A549 (cell line): ENCODE measurements around the gene PPFIA4. TPM values are rescaled to one million over a fixed set of nuclear protein-coding genes. Genes with fewer than 3 reads are reported as not detected.

Experiments
- ATAC-seq, 2 experiments: fragments of 200-7000 bp in 1 of 2; fragments of >200 bp in 1 of 2; cut with Nextera tagmentation in 1 of 2; cut with Tn5 transposase in 1 of 2; 3 replicates each; pipeline versions ENCODE4 v1.8.0 to v1.9.1; 2018 to 2020; ENCODE audit warnings: mild to moderate bottlenecking in 1 of 2, moderate library complexity in 1 of 2
- CTCF ChIA-PET: fragments of 300-600 bp; sonication (Branson Sonifier 250); formaldehyde crosslinking; extraction: SDS; loops from one replicate; lab custom pipeline; 2021; ENCODE audit warnings: antibody characterized with exemption, inconsistent platforms; lab: Yijun Ruan, JAX
- POLR2A ChIA-PET: fragments of 350-600 bp; formaldehyde crosslinking; extraction: SDS; loops from one replicate; lab custom pipeline; 2021; ENCODE audit warnings: antibody characterized with exemption, inconsistent platforms; lab: Yijun Ruan, JAX
- DNase-seq, 2 experiments: peaks; one replicate each; pipeline versions ENCODE4 v3.0.0 to v3.0.0-alpha.2; 2011 to 2016; ENCODE audit warnings: low read depth in 1 of 2, low spot score in 1 of 2
- FAIRE-seq: peaks from 2 replicates; lab custom pipeline; 2011; peaks lifted over from hg19 to GRCh38; lab: Jason Lieb, UNC
- H3K27ac ChIP-seq, 2 experiments: fragments of >200 bp; sonication (Bioruptor Twin); formaldehyde crosslinking; 3 replicates each; pipeline ENCODE4 v1.5.1; 2016 to 2017
- H3K4me1 ChIP-seq: fragments of >200 bp; sonication (Bioruptor Twin); formaldehyde crosslinking; 3 replicates; pipeline ENCODE4 v1.6.1; 2016
- H3K4me2 ChIP-seq: fragments of >200 bp; sonication (Bioruptor Twin); formaldehyde crosslinking; 3 replicates; pipeline ENCODE4 v1.6.1; 2016
- H3K4me3 ChIP-seq: fragments of >200 bp; sonication (Bioruptor Twin); formaldehyde crosslinking; 3 replicates; pipeline ENCODE4 v1.5.1; 2016
- H3K9me3 ChIP-seq: fragments of >200 bp; sonication (Bioruptor Twin); formaldehyde crosslinking; 3 replicates; pipeline ENCODE4 v1.6.1; 2016
- CBX2 ChIP-seq: fragments of 200-600 bp; sonication (generic); IDR thresholded peaks from 2 replicates; pipeline ENCODE4 v1.6.1; 2016; ENCODE audit warnings: low read depth, mild to moderate bottlenecking, borderline replicate concordance
- CBX8 ChIP-seq: fragments of 200-600 bp; sonication (generic); IDR thresholded peaks from 2 replicates; pipeline ENCODE4 v1.6.1; 2016
- CEBPB ChIP-seq, 2 experiments: fragments of >200 bp in 1 of 2; sonication (Bioruptor Twin) in 1 of 2; formaldehyde crosslinking in 1 of 2; IDR thresholded peaks; 2 replicates each; pipeline ENCODE4 v1.6.1; 2012 to 2016
- CHD4 ChIP-seq: fragments of 200-600 bp; sonication (generic); IDR thresholded peaks from 2 replicates; pipeline ENCODE4 v1.6.1; 2016; ENCODE audit warnings: antibody characterized with exemption, mild to moderate bottlenecking, borderline replicate concordance
- EHF ChIP-seq: fragments of 250-450 bp; sonication (Bioruptor Pico); IDR thresholded peaks from 2 replicates; pipeline ENCODE4 v1.5.0; 2020; ENCODE audit warnings: mild to moderate bottlenecking
- EHMT2 ChIP-seq: fragments of 200-600 bp; sonication (generic); IDR thresholded peaks from 2 replicates; pipeline ENCODE4 v1.6.1; 2016; ENCODE audit warnings: antibody characterized with exemption, low read depth, mild to moderate bottlenecking, moderate library complexity
- ESRRA ChIP-seq: fragments of 150-350 bp; IDR thresholded peaks from 2 replicates; pipeline ENCODE4 v1.6.1; 2014; ENCODE audit warnings: mild to moderate bottlenecking, low read length, borderline replicate concordance
- GATA3 ChIP-seq: IDR thresholded peaks from 2 replicates; pipeline ENCODE4 v1.6.1; 2012; ENCODE audit warnings: borderline replicate concordance
- KDM1A ChIP-seq: fragments of 200-600 bp; sonication (generic); IDR thresholded peaks from 2 replicates; pipeline ENCODE4 v1.6.1; 2016; ENCODE audit warnings: low read depth, mild to moderate bottlenecking
- KDM5A ChIP-seq: fragments of 200-600 bp; sonication (generic); IDR thresholded peaks from 2 replicates; pipeline ENCODE4 v1.6.1; 2016; ENCODE audit warnings: antibody characterized with exemption, mild to moderate bottlenecking
- MAZ ChIP-seq: fragments of 150-350 bp; IDR thresholded peaks from 2 replicates; pipeline ENCODE4 v1.6.1; 2014; ENCODE audit warnings: antibody characterized with exemption, low read depth, low read length, borderline replicate concordance
- MYC ChIP-seq: IDR thresholded peaks from 2 replicates; pipeline ENCODE4 v1.6.1; 2012; ENCODE audit warnings: mild to moderate bottlenecking, inconsistent platforms, low read length, improper control_type of control experiment, borderline replicate concordance
- NFE2L2 ChIP-seq: fragments of 150-350 bp; conservative IDR thresholded peaks from 2 replicates; pipeline ENCODE4 v1.6.1; 2014; ENCODE audit warnings: low read length
- NR3C1 ChIP-seq: fragments of >200 bp; sonication (Bioruptor Twin); formaldehyde crosslinking; IDR thresholded peaks from 3 replicates; pipeline ENCODE4 v1.6.1; 2017
- POLR2AphosphoS2 ChIP-seq: conservative IDR thresholded peaks from 2 replicates; pipeline ENCODE4 v1.6.1; 2012; ENCODE audit warnings: low read length, improper control_type of control experiment, inconsistent platforms
- RFX5 ChIP-seq: fragments of 450-650 bp; IDR thresholded peaks from 2 replicates; pipeline ENCODE4 v1.7.1; 2014; ENCODE audit warnings: antibody characterized with exemption, mild to moderate bottlenecking, moderate library complexity
- ZSCAN20 ChIP-seq: fragments of 250-450 bp; sonication (Bioruptor Pico); IDR thresholded peaks from 2 replicates; pipeline ENCODE4 v1.8.0; 2022; ENCODE audit warnings: mild to moderate bottlenecking, moderate library complexity
- WGBS: methylation state at CpG from one replicate; pipeline ENCODE4 v1.1.6; 2017; ENCODE audit errors: missing lambda C conversion rate; 5-methylcytosine and 5-hydroxymethylcytosine counted together
- polyA plus RNA-seq, 4 experiments: library from polyadenylated mRNA; depleted of rRNA in 3 of 4; stranded (reverse); fragments of >200 nt; fragmentation: RNase III in 1 of 4; extraction: RNeasy Plus Mini Kit Qiagen cat#74134 plus additional on column Dnase treatment in 1 of 4; gene quantifications; 2 replicates in 3 of 4; 3 replicates in 1 of 4; pipeline ENCODE4 v1.2.3, GENCODE V29; 2011 to 2017
- TF ChIP-seq, protein P1 (sequence below): fragments of 200-600 bp; sonication (generic); IDR thresholded peaks from 2 replicates; pipeline ENCODE4 v1.6.1; 2016; ENCODE audit warnings: antibody characterized with exemption, mild to moderate bottlenecking, moderate library complexity
- TF ChIP-seq, protein P2 (sequence below): IDR thresholded peaks from 2 replicates; pipeline ENCODE4 v1.6.1; 2012
- TF ChIP-seq, protein P3 (sequence below): IDR thresholded peaks from 2 replicates; pipeline ENCODE4 v1.6.1; 2012
- TF ChIP-seq, protein P4 (sequence below): fragments of 250-450 bp; sonication (Bioruptor Pico); IDR thresholded peaks from 2 replicates; pipeline ENCODE4 v1.5.0; 2020; ENCODE audit warnings: low read depth, mild to moderate bottlenecking, moderate library complexity
- TF ChIP-seq, protein P5 (sequence below): fragments of 150-350 bp; IDR thresholded peaks from 2 replicates; pipeline ENCODE4 v1.6.1; 2014; ENCODE audit warnings: low read depth, mild to moderate bottlenecking, low read length

The PPFIA4 gene
- polyA plus RNA-seq, 2 of the 4 experiments (the other 2 are of a cell fraction): 0.47 to 0.63 TPM

DNA sequence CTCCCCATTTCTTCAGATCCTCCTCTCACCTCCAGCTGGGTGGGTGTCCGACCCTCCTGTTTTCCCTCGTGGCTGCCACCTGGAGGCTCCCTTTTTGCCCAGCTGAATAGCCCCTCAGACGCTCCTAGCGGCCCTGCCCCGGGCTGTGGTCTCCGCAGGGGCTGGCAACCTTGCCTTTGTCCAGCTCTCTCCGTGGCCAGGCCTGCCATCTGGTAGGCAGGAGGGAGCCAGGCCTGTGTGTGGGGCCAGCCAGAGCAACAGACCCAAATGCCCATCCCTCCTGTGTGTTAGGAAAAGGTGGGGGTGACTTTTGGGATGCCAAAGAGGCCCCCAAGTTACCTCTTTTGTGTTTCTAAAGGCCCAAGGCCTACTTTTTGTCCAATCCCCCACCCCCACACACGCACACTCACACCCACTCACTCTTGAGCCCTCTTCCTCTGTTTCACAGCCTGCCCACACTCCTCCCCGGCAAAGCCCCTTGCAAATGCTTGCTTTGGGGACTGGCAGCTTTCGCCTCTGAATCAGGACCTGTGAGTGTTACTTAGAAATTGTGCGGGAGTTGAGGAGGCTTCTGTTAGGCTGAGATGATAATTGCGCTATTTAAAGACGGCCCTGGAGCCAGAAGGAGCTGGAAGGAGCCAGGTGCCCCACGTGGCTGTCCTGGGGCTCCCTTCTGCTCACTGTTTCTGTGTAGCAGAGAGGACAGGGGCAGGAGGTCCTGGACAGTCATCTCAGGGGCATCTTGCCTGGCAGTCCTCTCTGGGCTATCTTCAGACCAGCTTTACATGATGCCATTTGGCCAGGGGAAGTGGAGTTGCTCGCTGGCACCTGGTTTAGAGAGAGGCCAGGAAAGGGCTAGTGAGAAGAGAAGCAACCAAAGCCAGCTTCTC, 9.1 kb downstream of the PPFIA4 start:
- ATAC-seq (no peak), FAIRE-seq (no peak), DNase-seq (no peak)
- POLR2A ChIA-PET: interaction anchor here (1.1 kb wide), 1 partner anchor 29 kb away, joined by 3 read pairs; no protein-coding TSS in a partner anchor
- H3K27ac ChIP-seq: no peak overlapping the region
- no peak overlapping the region for H3K4me3 ChIP-seq
- 64% methylated on average over 15 of the region's 15 CpGs for WGBS
- CTCF ChIA-PET: interaction anchor here (1.1 to 25.2 kb wide), 8 partner anchors 8 to 235 kb away, joined by 3 to 452 read pairs (median 144); partner anchors contain the start of genes ADORA1, MYBPH and PPFIA4
- no peak overlapping the region for H3K4me2 ChIP-seq
- H3K4me1 ChIP-seq: peaks cover 15% of the 10 kb centered on the region; the same call in 2 of the 3 replicates
- H3K9me3 ChIP-seq: no peaks in the 10 kb centered on the region
- TF ChIP-seq CBX2 (no peak), MYC (no peak), KDM1A (no peak), CEBPB (IDR thresholded peaks at IDR 0.05) (no peak), RFX5 (no peak), NFE2L2 (no peak), NR3C1 (no peak), POLR2AphosphoS2 (no peak), ZSCAN20 (CRISPR knock-in tag) (no peak), ESRRA (no peak)
- TF ChIP-seq, protein P1, sequence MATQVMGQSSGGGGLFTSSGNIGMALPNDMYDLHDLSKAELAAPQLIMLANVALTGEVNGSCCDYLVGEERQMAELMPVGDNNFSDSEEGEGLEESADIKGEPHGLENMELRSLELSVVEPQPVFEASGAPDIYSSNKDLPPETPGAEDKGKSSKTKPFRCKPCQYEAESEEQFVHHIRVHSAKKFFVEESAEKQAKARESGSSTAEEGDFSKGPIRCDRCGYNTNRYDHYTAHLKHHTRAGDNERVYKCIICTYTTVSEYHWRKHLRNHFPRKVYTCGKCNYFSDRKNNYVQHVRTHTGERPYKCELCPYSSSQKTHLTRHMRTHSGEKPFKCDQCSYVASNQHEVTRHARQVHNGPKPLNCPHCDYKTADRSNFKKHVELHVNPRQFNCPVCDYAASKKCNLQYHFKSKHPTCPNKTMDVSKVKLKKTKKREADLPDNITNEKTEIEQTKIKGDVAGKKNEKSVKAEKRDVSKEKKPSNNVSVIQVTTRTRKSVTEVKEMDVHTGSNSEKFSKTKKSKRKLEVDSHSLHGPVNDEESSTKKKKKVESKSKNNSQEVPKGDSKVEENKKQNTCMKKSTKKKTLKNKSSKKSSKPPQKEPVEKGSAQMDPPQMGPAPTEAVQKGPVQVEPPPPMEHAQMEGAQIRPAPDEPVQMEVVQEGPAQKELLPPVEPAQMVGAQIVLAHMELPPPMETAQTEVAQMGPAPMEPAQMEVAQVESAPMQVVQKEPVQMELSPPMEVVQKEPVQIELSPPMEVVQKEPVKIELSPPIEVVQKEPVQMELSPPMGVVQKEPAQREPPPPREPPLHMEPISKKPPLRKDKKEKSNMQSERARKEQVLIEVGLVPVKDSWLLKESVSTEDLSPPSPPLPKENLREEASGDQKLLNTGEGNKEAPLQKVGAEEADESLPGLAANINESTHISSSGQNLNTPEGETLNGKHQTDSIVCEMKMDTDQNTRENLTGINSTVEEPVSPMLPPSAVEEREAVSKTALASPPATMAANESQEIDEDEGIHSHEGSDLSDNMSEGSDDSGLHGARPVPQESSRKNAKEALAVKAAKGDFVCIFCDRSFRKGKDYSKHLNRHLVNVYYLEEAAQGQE: no peak
- TF ChIP-seq, protein P2, sequence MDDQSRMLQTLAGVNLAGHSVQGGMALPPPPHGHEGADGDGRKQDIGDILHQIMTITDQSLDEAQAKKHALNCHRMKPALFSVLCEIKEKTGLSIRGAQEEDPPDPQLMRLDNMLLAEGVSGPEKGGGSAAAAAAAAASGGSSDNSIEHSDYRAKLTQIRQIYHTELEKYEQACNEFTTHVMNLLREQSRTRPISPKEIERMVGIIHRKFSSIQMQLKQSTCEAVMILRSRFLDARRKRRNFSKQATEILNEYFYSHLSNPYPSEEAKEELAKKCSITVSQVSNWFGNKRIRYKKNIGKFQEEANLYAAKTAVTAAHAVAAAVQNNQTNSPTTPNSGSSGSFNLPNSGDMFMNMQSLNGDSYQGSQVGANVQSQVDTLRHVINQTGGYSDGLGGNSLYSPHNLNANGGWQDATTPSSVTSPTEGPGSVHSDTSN: no peak
- TF ChIP-seq, protein P3, sequence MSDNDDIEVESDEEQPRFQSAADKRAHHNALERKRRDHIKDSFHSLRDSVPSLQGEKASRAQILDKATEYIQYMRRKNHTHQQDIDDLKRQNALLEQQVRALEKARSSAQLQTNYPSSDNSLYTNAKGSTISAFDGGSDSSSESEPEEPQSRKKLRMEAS: no peak

DNA sequence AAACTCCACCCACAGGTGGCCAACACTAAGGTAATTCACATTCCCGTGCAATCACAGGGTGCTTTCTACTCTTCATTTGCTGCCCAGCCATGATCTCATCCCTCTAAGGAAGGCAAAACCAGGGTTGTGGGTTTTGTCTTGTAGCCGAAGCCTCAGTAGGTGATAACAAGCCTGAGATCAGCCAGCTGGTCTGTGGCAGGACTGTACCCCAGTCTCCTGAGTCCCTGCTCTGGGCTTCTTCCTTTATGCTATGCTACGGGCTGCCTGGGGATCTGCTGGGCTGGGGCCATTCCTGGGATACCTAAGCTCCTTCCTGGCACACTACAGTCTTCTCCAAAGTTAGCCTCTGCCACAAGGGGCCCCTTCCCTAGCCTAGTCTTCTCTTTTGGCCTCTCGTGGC, 9.8 kb downstream of the PPFIA4 start:
- WGBS: 38% methylated on average over 4 of the region's 4 CpGs
- TF ChIP-seq CHD4: no peak
- TF ChIP-seq NR3C1: no peak
- TF ChIP-seq ZSCAN20 (CRISPR knock-in tag): no peak
- no peak for TF ChIP-seq MYC
- TF ChIP-seq EHF: no peak
- Histone ChIP-seq H3K27ac (no peak overlapping the region), H3K9me3 (no peaks in the 10 kb centered on the region), H3K4me1 (peaks cover 15% of the 10 kb centered on the region; the same call in 2 of the 3 replicates), H3K4me3 (no peak overlapping the region), H3K4me2 (no peak overlapping the region)
- ChIA-PET CTCF (interaction anchor here (0.9 to 25.2 kb wide), 10 partner anchors 8 to 452 kb away, joined by 3 to 452 read pairs (median 52); partner anchors contain the start of genes MYBPH and PPFIA4), POLR2A (interaction anchor here (1.1 kb wide), 1 partner anchor 30 kb away, joined by 3 read pairs; no protein-coding TSS in a partner anchor)
- FAIRE-seq (no peak), ATAC-seq (no peak), DNase-seq (no peak)

DNA sequence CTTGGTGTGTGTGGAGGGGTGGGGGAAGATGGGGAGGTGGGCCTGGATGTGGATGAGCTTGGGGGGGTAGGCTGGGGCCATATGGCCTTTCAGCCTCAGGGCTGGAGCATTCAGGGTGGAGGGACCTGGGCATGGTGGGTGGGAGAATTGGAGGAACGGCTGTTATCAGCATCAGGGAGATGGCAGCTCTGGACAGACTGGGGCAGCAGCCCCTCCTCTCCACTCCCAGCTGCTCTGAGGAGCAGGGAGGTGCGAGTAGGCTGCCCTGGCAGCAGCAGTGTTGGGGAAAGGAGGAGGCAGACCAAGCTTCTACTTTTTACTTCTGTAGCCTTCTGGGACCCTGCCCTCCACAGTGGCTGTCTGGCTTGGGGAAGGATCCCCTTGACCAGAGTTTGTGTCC, 10.2 kb downstream of the PPFIA4 start:
- no peak for DNase-seq
- H3K9me3 ChIP-seq: no peaks in the 10 kb centered on the region
- 11% methylated on average over 2 of the region's 2 CpGs for WGBS
- H3K4me1 ChIP-seq: peaks cover 15% of the 10 kb centered on the region; the same call in 2 of the 3 replicates
- ChIA-PET CTCF (interaction anchor here (0.9 to 25.2 kb wide), 10 partner anchors 9 to 452 kb away, joined by 3 to 452 read pairs (median 52); partner anchors contain the start of genes MYBPH and PPFIA4), POLR2A (no interaction called here)
- no peak overlapping the region for H3K4me3 ChIP-seq
- FAIRE-seq: no peak
- no peak overlapping the region for H3K4me2 ChIP-seq
- no peak overlapping the region for H3K27ac ChIP-seq
- no peak for ATAC-seq
- no peak for TF ChIP-seq CHD4
- no peak for TF ChIP-seq EHMT2
- TF ChIP-seq, protein P2: no peak
- TF ChIP-seq MAZ: no peak
- TF ChIP-seq, protein P3: no peak
- TF ChIP-seq GATA3: no peak
- no peak for TF ChIP-seq KDM5A
- no peak for TF ChIP-seq EHF
- no peak for TF ChIP-seq CBX8
- TF ChIP-seq, protein P4, sequence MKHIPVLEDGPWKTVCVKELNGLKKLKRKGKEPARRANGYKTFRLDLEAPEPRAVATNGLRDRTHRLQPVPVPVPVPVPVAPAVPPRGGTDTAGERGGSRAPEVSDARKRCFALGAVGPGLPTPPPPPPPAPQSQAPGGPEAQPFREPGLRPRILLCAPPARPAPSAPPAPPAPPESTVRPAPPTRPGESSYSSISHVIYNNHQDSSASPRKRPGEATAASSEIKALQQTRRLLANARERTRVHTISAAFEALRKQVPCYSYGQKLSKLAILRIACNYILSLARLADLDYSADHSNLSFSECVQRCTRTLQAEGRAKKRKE (CRISPR knock-in tag): no peak
- TF ChIP-seq, protein P5, sequence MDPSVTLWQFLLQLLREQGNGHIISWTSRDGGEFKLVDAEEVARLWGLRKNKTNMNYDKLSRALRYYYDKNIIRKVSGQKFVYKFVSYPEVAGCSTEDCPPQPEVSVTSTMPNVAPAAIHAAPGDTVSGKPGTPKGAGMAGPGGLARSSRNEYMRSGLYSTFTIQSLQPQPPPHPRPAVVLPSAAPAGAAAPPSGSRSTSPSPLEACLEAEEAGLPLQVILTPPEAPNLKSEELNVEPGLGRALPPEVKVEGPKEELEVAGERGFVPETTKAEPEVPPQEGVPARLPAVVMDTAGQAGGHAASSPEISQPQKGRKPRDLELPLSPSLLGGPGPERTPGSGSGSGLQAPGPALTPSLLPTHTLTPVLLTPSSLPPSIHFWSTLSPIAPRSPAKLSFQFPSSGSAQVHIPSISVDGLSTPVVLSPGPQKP: no peak
- TF ChIP-seq CEBPB (IDR thresholded peaks at IDR 0.05): no peak
